Measurements from ENCODE around the gene CSKMT.
"Not testable (repeated sequence)": the region's sequence is repeated elsewhere in the genome, so short reads cannot be mapped to it uniquely, and the experiment has no call there.

The CSKMT gene

DNA sequence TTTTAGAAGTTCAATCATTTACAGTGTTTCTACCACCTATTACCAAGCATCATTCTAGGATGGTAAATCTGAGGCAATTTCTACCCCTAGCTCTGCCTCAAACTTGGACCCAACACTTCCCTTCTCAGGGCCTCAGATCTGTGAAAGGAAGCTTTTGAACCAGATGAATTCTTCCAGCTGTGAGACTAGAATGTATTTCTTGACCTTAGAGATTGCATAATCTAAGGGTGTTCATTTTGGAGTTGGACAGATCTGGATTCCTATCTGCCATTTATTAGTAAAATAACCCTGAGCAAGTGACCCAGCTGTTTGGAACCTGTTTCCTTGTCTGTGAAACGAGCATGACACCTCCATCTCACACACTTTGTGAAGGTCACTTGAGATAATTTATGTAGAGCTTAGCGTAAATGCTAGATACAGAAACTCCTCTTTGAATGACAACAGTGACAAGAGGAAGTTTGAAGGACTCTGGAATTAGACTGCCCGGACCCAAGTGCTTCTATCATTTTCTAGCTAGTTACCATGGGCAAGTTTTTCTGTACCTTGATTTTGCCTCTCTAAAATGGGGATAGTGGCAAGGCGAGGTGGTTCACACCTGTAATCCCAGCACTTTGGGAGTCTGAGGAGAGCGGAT is 8.2 kb upstream of the CSKMT start:
- no peak for DNase-seq

DNA sequence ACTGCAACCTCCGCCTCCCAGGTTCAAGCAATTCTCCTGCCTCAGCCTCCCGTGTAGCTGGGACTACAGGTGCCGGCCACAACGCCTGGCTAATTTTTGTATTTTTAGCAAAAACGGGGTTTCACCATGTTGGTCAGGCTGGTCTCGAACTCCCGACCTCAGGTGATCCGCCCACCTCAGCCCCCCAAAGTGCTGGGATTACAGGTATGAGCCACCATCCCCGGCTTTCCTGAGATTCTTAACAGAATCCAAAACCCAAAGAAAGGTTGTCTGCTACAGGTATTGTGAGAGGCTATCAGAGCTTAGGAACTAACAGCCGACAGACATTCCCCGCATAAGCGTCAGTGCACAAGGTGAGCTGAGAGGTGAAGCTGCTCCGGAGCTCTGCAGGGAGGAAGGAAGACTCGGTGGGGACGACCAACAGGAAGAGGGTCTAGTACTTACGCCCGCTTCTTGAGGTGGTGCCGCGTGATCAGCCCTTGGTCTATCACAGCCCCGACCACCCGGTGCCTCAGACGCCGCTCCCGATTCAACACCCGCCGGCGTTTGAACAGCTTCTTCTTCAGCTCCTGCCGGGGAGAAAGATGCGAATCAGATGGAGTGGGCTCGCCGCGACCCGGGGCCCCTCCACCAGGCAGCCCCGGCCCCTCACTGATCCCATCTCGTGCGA is 572 bp upstream of the CSKMT start:
- DNase-seq: peak; percentile 22

DNA sequence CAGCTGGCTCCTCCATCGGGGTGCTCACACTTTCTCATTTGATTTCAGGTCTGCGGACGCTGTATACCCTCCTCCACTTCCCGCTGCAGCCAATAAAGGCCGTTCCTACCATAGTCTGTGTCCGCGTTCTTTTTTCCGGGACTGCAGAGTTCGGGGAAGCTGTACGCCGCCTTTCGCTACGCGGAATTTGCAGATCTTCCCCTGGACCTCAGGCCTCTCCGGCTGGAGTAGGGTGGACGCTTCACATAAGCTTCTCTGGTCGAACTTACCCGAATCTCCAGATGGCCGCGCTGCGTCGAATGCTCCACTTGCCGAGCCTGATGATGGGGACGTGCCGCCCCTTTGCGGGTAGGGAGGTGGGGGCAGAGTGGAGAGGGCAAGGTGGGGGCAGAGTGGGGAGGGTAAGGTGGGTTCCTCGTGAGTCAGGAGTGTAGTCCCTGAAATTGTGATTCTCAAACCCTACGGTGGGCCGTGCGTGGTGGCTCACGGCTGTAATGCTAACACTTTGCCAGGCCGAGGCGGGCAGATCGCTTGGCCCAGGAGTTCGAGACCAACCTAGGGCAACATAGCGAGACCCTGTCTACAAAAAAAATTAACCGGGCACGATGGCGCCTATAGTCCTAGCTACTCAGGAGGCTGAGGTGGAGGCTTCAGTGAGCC is 617 bp downstream of the CSKMT start:
- no peak for DNase-seq

DNA sequence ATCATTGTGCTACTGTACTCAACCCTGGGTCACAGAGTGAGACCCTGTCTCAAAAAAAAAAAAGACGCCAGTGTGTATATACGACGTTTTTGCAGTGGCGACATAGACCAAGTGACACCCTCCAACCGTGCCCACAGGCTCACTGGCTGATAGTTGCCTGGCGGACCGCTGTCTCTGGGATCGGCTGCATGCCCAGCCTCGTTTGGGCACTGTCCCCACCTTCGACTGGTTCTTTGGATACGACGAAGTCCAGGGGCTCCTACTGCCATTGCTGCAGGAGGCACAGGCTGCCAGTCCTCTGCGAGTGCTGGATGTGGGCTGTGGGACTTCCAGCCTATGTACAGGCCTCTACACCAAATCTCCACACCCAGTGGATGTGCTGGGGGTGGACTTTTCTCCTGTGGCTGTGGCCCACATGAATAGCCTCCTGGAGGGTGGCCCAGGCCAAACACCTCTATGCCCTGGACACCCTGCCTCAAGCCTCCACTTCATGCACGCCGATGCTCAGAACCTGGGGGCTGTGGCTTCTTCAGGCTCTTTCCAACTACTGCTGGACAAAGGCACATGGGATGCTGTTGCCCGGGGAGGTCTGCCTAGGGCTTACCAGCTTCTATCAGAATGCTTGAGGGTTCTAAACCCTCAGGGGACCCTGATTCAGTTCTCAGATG is 1.3 kb downstream of the CSKMT start:
- no peak for DNase-seq

DNA sequence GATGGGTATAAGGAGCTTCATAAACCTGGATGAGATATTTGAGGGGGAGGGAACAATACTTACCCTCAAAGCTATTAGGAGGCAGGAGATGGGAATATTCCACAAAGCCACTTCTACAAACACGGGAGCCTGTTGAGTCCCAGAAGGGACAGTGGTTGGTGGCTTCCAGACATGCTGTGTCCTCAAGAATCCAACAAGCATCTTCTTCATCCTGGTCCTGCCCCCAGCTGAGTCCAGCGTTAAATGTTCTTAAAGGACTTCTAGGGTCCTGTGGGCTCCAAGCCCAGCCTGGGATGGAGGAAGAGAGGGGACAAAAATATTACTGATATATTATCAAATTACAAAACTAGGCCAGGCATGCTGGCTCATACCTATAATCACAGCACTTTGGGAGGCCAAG is 2.3 kb downstream of the CSKMT start:
- DNase-seq: no peak

DNA sequence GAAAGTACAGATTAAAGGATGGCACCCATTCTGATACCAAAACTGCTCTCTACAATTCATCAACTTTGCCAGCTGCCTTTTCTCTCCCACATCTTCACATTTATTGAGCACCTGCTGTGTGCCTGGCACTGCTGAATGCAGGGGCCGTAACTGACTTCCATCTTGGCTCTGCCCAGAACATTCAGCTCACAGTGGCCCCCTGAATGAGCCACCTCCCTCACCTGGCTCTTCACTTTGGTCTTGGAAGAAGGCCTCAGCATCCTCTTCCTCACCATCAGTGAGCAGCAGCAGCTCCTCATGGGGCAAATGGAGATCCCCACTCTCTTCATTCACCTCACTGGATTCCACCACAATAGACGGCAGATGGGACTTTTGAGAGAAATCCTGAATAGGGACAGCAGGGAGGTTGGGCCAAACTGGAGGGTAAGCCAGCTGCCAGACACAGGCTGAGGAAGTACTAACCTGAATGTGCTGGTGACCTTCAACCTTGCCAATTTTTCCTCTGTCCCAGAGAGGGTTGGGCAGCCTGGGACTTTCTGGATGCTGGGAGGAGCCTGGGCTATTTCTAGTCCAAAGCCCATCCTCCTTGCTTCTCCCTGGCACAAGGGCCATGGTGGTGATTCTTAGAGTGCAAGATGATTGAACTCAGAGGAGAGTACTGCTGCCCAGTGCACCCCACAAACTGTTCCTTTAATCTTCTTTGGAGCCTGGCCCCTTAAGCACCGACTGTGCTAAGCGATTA is 4.5 kb downstream of the CSKMT start:
- peak; percentile 30 for DNase-seq

DNA sequence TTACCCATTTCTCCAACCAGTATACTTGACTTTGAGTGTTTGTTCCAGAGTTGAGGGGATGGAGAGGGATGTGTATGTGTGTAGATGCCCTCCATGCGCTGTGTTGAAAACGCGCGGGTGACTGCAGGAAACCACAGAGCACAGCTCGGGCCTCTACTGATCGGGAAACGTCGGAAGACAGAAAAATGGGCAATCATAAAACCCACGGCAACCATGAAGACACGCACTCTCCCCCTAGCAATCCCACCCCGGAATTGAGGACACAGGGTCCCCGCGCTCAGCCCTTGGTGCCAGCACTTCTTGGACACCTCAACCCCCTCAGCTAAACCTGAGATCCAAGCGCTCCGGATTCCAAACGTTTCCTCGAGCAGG is 6.1 kb downstream of the CSKMT start:
- DNase-seq: no peak

DNA sequence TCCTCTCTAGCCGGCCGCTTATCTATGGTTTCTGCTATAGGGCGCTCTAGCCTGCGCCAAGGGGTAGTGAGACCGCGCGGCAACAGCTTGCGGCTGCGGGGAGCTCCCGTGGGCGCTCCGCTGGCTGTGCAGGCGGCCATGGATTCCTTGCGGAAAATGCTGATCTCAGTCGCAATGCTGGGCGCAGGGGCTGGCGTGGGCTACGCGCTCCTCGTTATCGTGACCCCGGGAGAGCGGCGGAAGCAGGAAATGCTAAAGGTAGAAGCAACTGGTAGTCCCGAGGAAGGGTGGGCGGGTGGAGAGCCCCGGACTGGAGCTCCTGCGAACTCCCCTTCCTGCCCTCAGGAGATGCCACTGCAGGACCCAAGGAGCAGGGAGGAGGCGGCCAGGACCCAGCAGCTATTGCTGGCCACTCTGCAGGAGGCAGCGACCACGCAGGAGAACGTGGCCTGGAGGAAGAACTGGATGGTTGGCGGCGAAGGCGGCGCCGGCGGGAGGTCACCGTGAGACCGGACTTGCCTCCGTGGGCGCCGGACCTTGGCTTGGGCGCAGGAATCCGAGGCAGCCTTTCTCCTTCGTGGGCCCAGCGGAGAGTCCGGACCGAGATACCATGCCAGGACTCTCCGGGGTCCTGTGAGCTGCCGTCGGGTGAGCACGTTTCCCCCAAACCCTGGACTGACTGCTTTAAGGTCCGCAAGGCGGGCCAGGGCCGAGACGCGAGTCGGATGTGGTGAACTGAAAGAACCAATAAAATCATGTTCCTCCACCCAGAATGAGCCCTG is 6.7 kb downstream of the CSKMT start, which contains the start of the genes LBHD1 and UQCC3:
Gene LBHD1, minus strand, starts transcription at position 660 of the 782 bp plus-strand sequence. CDS start 2,236 bp downstream, outside the sequence.
Gene UQCC3, plus strand, starts transcription at position 66 of the 782 bp plus-strand sequence. Its CDS starts 73 bp downstream, at position 139.
- DNase-seq: peak; percentile 81

DNA sequence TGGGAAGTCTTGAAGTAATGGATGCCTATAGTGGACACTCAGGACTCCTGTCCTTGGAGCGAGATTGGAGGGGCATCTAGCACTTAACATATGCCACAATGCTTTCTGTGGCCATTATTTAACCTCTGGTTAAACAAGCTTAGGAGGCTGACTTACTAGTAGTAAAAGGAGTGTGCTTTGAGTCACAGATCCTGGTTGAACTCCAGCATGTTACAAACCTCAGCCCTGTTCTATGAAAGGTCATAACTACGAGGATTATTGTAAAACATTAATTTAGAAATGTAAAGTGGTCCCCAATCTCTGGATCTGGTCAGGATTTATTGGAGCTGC is 8.0 kb downstream of the CSKMT start:
- DNase-seq: no peak

DNA sequence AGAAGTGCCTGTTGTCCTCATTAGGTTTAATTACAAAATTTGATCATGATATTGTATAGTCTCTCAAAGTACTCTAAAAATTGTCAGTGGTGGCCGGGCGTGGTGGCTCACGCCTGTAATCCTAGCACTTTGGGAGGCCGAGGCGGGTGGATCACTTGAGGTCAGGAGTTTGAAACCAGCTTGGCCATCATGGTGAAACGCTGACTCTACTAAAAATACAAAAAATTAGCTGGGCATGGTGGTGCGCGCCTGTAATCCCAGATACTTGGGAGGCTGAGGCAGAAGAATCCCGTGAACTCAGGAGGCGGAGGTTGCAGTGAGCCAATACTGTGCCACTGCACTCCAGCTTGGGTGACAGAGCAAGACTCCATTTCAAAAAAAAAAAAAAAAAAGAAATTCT is 10.3 kb downstream of the CSKMT start:
- DNase-seq: not testable (repeated sequence)

DNA sequence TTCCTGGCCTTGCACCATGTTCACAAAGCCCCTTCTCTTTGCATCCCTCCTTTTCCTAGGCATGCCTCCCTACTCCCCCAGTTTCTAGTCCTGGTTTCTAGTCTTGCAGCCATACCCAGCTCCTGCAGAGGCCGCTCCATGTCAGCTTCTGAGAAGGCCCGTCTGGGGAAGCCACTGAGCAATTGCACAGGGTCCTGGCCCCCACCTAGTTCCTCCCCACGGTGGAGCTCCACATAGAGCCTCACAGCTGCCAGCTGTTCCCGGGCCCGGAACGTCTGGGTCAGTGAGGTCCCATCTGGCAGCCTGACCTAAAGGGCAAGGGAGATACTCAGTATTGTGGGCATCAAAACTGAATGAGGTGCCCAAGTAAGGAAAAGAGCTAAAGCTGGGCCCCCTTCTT is 11.6 kb downstream of the CSKMT start:
- no peak for DNase-seq

DNA sequence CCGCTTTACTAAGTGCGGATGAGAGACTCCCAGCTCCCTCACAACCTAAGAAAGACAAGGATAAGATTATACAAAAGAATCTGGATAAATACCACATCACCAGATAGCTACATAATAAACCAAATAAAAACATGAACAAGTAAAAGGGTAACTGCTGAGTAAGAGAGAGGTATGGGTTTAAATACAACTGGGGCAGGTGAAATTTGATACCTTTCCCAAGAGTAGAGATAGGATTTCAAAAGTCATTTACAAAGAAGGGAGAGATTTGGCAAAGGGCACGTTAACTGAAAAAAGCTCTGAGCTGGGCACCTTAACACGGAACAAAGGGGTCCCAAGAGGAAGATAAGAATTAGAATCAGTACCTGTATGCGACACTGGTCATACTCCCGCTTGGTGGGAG is 12.0 kb downstream of the CSKMT start:
- no peak for DNase-seq

DNA sequence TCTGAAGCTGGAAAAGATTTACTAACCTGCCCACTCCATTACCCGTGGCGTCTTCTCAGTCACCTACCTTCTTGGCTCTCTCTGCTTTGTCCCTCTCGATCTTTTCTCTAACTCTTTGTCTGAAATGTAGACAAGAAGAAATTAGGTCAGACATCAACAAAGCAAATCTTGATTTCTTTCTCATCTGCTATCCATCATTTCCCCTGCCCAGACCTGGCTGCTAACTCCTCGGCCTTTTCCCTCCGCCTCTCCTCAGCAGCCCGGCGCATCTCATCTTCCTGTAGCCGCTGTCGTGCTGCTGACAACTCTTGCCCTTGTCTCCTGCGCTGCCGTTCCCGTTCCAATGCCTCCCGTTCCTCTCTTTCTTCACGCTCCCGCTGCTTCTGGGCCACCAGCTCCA is 12.6 kb downstream of the CSKMT start:
- no peak for DNase-seq

DNA sequence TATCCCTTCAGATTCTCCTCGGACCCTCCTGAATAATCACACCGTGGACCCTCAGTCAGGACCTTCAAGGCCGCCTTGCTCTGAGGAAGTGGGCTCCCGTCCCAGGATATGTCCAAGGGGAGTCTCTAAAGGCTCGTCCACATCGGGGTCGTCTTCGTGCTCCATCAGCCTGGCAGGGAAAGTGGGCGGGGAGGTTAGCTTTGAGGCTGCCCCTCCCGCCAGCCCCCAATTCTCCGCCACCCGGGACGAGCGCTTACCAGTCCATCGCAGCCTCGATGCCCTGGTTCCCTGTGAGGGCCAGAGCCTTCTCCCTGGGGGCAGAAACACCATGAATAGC is 13.3 kb downstream of the CSKMT start:
- DNase-seq: no peak

DNA sequence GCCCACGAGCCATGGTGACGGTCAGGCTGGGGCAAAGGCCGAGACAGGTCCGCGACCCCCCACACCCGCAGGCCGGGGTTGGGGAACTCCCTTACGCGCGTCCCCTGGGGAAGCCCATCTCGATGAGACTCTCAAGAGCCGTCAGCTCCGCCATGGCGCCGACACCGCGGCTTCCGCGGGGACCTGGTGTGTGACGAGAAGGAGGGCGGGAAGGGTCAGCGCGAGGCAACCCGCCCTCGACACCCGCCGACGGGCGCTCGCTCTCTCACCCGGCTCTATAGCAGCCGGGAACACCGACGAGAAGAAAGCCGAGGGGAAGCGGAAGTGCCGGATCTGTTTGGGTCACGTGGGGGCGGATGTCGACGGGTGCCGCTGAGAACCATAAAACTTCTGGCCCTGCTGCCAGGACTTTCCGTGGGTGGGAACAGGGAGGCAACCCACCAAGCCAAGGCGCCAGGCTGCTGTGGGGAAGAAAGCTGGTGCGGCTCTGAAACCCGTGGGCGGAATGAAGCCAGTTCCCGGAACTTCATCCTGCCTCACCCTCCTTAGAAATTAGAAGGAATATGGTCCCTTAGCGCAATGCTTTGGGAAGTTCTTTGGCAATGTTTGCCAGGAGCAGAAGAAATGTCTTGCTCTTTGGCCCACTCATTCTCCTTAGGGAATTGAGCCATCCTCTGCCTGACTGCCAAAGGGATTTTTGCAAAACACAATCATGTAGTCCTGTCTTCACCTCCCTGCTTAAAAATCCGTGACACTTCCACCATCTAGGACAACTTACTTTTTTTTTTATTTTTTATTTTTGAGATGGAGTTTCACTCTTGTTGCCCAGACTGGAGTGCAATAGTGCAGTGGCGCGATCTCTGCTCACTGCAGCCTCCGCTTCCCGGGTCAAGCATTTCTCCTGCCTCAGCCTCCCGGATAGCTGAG is 13.9 kb downstream of the CSKMT start, which contains the start of gene UBXN1:
Gene UBXN1, minus strand, starts transcription at position 304 of the 927 bp plus-strand sequence. Its CDS starts 150 bp downstream, at position 154.
- DNase-seq: peak; percentile 86

DNA sequence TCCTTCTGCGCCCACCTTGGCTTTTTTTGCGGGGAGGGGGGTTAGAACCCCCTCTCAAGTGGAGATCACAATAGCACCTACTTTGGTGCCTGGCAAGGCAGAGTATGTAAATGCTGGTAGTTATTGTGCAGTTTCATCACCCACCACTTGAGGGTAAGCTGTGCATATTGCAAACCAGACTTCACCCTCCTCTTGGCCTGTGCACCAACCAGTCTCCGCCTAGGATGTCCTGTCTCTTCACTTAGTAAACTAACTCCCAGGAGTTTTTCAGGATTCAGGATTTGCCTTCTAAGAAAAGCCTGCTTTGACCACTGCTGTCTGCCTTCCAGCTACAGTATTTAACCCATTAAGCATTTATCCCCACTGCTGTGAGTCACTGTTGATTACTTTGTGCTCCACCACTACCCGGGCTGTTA is 15.7 kb downstream of the CSKMT start:
- DNase-seq: peak; percentile 61

DNA sequence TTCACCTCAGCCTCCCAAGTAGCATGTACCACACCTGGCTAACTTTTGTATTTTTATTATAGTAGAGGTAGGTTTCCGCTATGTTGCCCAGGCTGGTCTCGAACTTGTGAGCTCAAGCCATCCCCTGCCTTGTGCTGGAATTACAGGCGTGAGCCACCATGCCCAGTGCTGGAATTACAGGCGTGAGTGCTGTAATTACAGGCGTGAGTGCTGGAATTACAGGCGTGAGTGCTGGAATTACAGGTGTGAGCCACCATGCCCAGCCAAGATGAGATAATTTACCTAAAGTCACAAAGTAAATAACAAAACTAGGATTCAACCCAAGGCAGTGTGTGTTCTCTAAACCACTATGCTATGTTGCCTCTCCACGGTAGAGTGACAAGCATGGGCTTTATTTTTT is 17.4 kb downstream of the CSKMT start:
- DNase-seq: no peak

DNA sequence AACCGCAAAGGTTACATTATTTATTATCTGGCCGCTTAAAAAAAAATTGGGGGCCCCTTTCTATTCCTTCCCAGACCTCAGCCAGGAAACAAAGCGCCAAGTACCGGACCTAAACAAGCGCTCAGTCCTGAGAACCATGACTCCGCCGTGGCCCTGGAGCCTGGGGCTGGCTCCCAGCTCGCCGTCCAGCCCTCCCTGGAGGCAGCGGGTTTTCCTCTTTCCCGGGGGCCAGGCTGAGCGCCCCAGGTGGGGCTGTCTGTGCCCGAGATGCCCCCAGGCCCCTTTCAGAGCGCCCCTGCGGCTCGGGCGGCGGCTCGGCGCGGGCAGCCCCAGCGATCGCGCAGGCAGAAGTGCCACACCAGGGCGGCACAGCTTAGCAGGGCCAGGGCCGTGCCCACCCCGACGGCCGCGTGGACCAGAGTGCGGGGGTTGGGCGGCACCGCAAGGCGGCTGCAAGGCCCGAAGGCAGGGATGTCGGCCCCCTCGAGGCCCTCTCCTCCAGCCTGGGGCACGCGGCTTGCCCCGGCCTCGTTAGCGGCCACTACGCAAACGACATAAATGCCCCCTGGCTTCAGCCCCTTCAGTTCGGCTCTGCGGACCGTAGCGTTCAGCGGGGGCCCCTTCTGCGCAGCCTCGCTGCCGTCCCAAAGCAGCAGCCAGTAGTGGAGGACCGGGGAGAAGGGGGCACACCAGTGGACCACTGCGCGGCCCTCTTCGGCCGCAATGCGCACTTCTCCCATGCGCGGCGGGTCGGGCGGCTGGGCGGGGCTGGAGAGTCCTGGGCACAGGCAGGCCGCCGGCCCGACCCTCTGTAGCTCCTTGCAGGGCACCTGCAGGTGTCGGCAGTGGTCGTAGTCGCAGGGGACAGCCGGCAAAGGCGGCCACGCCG is 22.6 kb downstream of the CSKMT start:
- DNase-seq: no peak

DNA sequence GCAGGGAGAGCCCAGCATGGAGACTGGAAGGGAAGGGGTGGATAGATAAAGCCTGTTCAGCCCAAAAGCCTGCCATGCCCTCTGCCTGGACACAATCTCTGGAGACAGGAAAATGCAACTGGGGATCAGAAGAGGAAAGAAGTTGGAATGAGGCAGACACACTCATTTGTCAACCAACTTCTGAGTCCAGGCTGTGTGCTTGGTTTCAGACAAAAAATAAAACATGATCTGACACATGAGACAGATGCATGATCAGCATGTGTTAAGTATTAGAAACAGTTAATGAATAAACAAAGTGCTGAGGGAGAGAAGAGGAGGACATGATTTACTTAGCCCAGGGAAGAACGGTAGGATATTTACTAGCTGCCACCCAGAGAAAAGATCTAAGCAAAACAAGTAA is 23.4 kb downstream of the CSKMT start:
- DNase-seq: no peak

Data from NCI-H446 treated with DMSO at 0.1 percent for 48 hours (cell line).